GM21619 (cell line): ENCODE data around the gene KLRC3.
"Not testable (repeated sequence)": the region's sequence is repeated elsewhere in the genome, so short reads cannot be mapped to it uniquely, and the experiment has no call there.

Experiments
- ATAC-seq: cut with Tn5 transposase; IDR thresholded peaks from one replicate; pipeline ENCODE4 v1.9.1; 2021; ENCODE audit not compliant: unreplicated experiment

Gene KLRC3

GRCh38 chr12:10420334-10420733, at the start of gene KLRC3:
Gene KLRC3 (minus strand): TSS chr12:10420595. CDS start chr12:10420550, 45 bp downstream.
- ATAC-seq = not testable (repeated sequence)

- no peak for ATAC-seq
These were observed 49.3 kb upstream of the KLRC3 start for GRCh38 chr12:10469701-10470100.

- ATAC-seq = no peak
These were observed 45.9 kb upstream of the KLRC3 start for GRCh38 chr12:10466311-10466710.

GRCh38 chr12:10457760-10458159, 37.4 kb upstream of the KLRC3 start:
- ATAC-seq = no peak

GRCh38 chr12:10456856-10457255, 36.5 kb upstream of the KLRC3 start:
- ATAC-seq = no peak

GRCh38 chr12:10455766-10456165, 35.4 kb upstream of the KLRC3 start:
- no peak for ATAC-seq

GRCh38 chr12:10454531-10454930, 34.1 kb upstream of the KLRC3 start:
- ATAC-seq = no peak

GRCh38 chr12:10453156-10453555, 32.8 kb upstream of the KLRC3 start, which contains the start of gene KLRC1:
Gene KLRC1 (minus strand): TSS chr12:10453377. CDS start chr12:10451156, 2,221 bp downstream.
- ATAC-seq = no peak

GRCh38 chr12:10448236-10448635, 27.8 kb upstream of the KLRC3 start:
- ATAC-seq = no peak

GRCh38 chr12:10446052-10446451, 25.7 kb upstream of the KLRC3 start:
- ATAC-seq = not testable (repeated sequence)

GRCh38 chr12:10441144-10441543, 20.7 kb upstream of the KLRC3 start:
- not testable (repeated sequence) for ATAC-seq

- ATAC-seq = not testable (repeated sequence)
These were observed 19.3 kb upstream of the KLRC3 start for GRCh38 chr12:10439608-10440274.

GRCh38 chr12:10437601-10438000, 17.2 kb upstream of the KLRC3 start:
- ATAC-seq = not testable (repeated sequence)

- ATAC-seq = not testable (repeated sequence)
These were observed 15.4 kb upstream of the KLRC3 start, which contains the start of gene KLRC2 for GRCh38 chr12:10435816-10436215. Gene KLRC2 (minus strand): TSS chr12:10436010. CDS start chr12:10435986, 24 bp downstream.

GRCh38 chr12:10430623-10431022, 10.2 kb upstream of the KLRC3 start:
- not testable (repeated sequence) for ATAC-seq

- ATAC-seq = not testable (repeated sequence)
These were observed 5.5 kb upstream of the KLRC3 start for GRCh38 chr12:10425938-10426337.

- not testable (repeated sequence) for ATAC-seq
These were observed 4.0 kb upstream of the KLRC3 start for GRCh38 chr12:10424260-10424899.

- not testable (repeated sequence) for ATAC-seq
These were observed 1.8 kb upstream of the KLRC3 start for GRCh38 chr12:10422159-10422558.

- no peak for ATAC-seq
These were observed 11.0 kb downstream of the KLRC3 start, which contains the start of gene KLRC4 for GRCh38 chr12:10409392-10409791. Gene KLRC4 (minus strand): TSS chr12:10409757. CDS start chr12:10409575, 182 bp downstream.

GRCh38 chr12:10408842-10409241, 11.6 kb downstream of the KLRC3 start:
- no peak for ATAC-seq

GRCh38 chr12:10406725-10407124, 13.7 kb downstream of the KLRC3 start:
- ATAC-seq = no peak

- no peak for ATAC-seq
These were observed 15.1 kb downstream of the KLRC3 start for GRCh38 chr12:10405294-10405693.
